Stimulated activated CD4-positive, alpha-beta T cell treated with anti-CD3 and anti-CD28 coated beads, TNF-alpha, amount 100 ng/mL, for 24 hours (primary cell): Measurements from ENCODE around the gene NPW.
"Not testable (repeated sequence)": the region's sequence is repeated elsewhere in the genome, so short reads cannot be mapped to it uniquely, and the experiment has no call there.

Source experiments
- DNase-seq, 3 experiments: peaks; one replicate each; pipeline ENCODE4 v3.0.0-alpha.2; 2020; ENCODE audit warnings: low read depth in 3 of 3

NPW gene

DNA sequence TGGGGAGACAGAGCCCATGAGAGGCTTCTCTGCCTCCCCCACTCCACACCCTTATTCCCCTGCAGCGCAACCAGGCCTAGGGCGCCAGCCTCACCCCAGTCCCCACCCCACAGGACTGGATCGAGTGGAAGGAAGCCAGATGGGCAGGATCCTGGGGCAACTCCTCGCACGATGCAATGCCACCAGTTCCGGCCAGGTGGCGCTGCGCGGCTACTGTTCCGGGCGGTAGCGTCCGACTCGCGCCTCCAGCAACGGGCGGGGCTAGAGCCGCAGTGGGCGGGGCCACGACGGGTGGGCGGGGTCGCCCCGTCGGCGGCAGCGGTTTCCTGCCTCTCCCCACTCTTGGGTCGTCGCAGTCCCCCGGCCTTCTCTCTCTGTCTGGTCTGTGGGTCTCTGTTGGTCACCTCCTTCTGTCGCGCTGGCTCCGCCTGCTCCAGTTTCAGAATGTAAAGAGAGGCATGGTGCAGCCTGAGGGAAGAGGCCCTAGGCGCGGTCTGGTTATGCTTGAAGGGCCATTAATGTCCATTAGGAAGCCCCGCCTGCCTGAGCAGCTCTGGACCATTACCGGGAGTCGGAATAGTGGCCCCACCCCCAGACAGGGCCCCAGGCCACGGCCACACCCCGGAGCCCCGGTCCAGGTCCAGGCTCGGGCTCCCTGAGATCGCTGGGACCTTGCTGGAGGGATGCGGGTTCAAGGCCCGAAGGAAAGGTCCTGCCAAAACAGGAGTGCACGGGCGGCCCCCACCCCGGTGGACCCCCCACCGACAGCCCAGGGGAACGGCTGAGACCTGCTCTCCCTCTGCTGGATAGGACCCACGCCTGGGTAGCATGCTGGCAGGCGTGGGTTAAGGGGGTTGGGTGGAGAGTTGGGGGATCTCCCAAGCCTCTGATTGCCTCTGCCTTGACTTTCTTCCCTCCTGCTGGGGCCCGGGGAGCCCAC is 3.8 kb downstream of the NPW start:
- peak; percentile 90 to 95 (median 92) for DNase-seq

DNA sequence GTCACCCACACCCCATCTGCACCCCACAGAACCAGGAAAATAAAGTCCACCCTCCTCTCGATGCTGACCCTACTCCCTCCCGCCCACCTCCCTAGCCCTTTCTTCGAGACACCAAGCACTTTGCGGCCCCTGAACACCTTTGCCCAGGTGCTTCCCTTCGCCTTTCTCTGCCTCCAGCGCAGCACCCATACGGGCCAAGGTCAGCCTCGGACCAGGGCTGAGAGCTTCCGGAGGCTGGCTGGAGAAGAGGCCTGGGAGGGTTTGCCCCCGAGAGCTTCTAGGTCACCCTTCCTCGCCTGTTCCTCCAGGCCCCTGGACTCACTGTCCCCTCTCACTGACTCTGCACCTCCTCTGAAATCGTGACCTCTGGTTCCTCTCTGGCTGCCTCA is 4.4 kb downstream of the NPW start:
- no peak for DNase-seq

DNA sequence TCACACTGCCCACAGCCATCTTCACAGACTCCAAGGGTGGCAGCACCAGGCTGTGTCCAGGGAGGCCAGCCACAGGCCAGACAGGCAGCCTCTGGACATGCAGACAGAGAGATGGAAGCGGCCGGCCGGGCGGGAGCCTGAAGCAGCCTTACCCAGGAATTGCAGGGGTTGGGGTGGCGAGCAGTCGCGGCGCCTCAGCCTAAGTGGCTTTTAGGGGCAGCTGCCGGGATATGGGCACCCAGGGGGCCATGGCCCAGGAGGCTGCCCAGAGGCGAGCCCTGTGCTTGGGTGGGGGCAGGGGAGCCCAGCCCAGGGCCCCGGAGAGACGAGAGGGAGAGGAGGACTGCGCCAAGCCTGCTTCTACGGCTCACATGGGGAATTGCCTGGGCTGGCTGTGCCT is 5.7 kb downstream of the NPW start:
- no peak for DNase-seq

DNA sequence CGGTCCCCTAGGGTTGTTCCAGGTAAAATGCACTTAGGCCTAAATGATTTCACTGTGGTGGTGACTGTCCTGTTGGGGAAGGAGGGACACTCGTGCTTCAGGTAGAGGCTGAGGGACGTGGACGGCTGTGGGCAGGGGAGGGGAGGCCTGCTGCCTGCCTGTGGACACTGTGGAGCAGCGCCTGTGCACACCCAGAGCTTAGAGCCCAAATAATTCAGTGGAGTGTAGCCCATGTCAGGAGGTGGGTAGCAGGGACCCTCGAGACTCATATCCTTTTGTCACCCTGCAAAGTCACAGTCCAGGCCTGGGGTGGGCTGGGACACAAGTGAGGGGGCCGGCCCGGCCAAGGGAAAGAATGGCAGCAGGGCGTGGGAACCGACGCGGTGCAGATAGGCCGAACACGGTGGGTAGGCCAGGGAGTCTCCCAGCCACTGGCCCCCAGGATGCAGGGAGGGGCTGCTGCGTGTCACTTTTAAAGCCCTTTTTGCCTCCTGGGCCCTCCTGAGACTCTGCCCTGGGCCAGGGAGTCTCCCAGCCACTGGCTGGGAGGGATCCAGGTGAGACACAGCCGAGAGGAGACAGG is 6.4 kb downstream of the NPW start:
- no peak for DNase-seq

DNA sequence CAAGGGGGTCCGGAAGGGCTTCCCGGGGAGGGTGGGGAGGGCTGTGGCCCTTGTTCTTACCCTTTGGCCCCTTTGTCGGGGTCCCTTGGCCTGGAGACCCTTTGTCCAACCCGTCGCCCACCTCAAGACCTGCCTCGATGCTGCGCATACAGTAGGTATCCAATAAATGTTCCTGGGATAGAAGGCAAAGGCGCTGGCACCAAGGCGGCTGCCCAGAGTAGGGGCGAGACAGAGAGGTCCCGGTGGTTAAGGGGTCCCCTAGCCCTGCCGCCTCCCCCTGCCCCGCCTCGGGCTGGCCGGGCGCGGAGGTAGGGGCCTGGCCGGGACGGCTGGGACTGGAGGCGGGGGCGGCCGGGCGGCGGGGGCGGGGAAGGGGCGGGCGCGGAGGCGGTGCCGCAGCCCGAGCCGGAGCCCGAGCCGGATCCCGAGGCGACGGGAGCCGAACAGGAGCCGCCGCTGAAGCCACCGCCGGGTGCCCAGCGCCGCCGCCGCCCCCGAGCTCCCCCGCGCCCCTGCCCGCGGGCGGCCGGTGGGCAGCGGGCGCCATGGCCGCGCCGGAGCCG is 7.0 kb downstream of the NPW start, which contains the start of gene NHERF2:
TSS of gene NHERF2 (plus strand) at position 442 of the 563 bp plus-strand sequence. CDS start at position 546, 104 bp downstream.
- no peak for DNase-seq

DNA sequence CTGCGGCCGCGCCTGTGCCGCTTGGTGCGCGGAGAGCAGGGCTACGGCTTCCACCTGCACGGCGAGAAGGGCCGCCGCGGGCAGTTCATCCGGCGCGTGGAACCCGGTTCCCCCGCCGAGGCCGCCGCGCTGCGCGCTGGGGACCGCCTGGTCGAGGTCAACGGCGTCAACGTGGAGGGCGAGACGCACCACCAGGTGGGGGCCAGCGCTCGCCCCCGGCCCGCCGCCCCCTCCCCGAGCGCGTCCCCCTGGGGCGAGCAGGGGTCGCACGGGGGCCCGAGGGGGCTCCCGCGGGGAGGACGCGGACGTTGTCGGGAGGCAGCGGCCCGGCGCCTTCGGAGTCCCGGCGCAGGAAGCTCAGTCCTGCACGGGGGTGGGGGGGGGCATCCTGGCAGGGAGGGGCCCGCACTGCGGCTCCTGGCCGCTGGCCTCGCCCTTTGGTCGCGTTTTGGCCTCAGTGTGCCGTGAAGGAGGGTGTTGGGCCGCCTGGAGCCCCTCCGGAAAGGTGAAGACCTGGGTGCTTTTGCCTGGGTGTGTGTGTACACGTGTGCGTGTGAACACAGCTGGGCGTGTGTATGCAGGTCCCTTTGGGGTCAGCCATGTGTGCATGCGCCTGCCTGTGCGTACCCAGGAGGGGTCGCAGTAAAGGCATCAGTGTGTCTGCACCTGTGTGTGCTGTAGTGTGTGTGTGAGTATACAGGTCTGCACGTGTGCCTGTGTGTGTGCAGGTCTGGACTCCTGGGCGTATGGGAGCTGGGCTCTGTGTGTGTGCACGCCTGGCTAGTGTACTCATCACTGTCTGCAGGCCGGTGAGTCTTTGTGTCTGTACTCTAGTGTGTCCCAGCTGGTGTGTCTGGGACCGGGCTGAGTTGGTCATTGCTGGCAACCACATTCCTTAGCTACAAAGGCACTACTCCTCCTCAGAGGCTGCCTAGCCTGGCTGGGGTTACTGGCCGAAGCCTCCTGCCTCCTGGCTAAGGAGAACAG is 7.7 kb downstream of the NPW start:
- DNase-seq, result no peak

DNA sequence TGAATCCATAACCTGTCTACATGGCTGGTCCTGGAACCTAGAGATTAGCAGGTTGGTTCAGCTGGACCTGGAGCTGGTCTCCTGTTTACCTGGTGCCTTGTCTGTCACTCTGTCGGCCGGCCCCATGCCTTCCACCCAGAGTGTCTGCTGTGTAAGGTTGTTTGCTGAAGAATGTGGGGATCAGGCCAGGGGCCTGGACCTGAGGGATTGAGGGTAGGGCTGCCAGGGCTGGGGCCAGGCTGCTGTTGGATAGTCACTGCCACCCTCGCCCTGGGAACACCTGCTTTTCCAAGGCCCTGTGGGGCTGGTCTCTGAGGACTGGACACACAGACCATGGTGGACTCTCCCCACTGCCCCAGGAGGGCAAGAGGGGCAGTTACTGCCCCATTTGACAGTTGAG is 8.6 kb downstream of the NPW start:
- DNase-seq, result no peak

DNA sequence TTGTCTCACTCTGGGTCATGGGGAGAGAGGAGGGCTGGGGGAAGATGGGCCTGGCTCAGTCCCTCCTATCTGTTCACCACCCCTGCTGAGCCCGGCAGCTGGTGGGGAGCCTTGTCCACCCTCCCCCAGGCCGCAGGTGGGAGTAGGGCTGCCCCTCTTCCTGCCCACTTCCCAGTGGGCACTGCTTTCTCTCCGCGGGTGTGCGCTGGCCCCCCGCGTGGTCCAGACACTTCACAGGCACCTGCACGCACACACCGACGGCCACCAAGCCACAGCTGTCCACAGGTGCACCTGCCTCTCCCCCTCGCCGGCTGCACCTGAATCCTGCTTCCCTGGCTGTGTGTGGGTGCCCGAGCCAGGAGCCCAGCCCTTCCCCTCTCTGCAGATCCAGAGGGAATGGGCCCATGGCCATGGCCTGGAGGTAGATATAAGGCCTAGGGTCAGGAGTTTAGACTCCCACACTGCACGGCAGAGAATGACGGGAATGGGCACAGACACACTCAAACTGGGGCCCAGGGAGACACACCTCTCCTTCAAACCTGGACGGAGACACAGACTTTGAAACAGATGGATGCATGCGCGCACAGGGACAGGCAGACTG is 9.1 kb downstream of the NPW start:
- no peak for DNase-seq

DNA sequence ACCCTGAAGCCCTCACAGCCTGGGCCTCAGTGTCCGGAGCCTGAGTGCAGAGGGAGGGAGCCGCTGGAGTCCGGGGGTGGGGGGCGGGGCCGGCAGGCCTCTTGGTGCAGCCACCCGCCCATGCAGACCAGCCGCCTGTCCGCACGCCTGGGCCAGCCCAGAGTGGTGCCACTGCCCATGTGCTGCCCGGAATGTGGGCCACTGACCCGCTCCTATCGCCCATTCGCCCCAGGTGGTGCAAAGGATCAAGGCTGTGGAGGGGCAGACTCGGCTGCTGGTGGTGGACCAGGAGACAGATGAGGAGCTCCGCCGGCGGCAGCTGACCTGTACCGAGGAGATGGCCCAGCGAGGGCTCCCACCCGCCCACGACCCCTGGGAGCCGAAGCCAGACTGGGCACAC is 9.8 kb downstream of the NPW start:
- DNase-seq, result no peak

DNA sequence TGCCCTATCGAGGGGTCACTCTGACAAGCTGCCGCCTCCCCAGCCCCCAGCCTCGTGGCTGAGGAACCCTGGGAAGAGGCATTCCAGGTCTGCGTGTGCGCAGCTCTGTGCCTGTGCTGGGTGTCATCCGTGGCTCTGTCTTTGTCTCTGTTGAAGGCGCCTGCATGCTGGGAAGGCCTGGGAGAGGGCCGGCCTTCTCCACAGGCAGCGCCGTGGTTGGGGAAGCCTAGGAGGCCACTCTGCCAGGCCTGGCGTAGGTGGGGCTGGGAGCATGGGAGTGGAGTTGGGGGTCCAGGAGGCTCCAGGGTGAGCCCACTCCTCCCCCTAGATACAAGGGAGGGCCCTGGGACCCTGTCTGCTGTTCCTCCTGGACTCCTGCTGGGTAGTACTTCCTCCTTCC is 10.5 kb downstream of the NPW start:
- no peak for DNase-seq

DNA sequence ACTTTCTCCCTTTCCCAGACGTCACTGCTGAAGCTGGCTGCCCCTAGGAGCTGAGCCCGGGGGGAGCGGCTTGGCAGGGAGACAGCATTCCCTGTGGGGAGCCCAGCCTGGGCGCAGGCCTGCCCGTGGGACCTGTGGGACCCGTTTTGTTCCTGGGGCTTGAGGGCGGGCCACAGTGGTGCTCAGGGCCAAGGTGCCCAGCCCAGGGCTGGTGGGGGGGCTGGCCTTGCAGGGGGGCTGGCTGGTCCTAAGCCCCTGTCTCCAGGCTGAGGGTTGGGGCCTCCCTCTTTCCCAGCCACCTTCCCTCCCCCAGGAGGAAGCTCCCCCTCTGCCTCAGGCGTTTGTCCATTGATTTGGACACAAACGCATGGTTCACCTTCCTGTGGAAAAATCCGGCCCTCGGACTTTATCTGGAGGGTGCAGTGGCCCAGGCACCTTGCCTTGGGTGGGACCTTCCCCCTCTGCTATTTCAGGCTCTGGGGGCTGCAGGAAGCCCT is 11.5 kb downstream of the NPW start:
- no peak for DNase-seq

DNA sequence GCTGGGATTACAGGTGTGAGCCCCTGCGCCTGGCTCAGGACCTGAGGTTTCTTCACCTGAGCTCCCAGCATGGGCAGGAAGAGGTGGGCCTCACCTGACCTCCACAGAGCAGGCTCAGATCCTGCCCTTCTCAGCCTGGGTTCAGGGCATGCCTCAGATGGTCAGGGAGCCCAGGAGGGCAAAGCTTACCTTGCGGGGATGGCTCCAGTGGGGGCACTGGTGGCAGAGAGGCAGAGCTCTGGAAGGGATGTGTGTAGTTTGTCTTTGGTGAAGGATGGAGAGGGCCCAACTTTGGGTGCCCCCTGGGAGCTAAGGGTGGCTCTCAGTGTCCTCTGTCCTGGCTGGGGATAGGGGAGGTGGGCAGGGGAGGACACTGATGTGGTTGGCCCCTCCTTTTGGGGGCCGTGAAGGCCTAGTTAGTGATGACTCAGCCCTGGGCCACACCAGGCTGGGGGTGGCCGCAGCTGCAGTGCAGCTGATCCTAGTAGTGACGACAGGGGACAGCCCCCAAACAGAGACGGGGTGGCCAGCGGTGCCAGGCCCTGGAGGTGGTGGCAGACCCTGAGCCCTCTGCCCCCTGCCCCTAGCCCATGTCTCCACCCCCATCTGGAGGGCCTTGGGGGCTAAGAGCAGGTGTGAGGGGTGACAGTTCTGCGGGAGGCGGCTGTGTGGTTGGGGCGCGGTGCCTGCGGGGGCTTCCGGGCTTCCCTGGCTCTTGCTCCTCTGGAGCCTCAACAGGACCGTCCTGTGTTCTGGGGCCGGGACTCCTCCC is 12.9 kb downstream of the NPW start:
- DNase-seq, result no peak

DNA sequence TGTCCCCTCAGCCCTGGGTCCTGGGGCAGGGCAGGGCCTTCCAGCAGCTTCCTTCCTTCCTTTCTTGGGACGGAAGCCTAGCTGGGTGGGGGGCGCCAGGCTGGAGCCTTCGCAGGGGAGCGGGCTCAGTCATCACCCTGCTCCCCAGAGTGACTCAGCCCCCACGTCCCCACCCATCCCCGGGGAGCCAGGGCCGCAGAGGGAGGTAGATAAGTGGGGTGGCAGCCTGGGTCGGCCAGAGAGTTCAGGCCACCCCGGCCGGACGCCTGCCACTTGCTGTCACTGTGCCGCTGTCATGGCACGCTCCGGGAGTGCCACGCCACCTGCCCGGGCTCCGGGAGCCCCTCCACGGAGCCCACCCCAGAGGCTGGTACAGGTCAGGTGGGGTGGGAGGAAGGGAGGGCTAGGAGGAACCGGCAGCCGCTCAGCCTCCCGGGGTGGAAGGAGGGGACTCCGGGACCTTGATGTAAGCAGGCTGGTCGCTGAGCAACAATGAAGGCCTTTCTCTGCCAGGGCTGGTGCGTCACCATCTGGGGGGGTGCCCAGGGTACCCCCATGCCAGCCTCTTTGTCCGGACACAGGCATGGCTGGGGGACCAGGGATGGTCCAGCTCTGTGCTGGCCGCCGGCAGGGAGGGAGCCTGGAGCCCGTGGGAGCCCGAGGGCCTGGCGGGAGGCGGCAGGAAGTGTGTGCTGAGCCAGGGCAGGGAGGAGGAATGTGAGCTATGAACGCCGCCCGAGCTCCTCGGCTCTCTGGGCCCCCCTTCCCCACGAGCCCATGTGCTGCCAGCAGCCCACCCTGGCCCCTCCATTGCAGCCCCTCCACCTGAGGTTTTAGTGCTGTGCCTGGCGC is 13.7 kb downstream of the NPW start:
- no peak for DNase-seq

DNA sequence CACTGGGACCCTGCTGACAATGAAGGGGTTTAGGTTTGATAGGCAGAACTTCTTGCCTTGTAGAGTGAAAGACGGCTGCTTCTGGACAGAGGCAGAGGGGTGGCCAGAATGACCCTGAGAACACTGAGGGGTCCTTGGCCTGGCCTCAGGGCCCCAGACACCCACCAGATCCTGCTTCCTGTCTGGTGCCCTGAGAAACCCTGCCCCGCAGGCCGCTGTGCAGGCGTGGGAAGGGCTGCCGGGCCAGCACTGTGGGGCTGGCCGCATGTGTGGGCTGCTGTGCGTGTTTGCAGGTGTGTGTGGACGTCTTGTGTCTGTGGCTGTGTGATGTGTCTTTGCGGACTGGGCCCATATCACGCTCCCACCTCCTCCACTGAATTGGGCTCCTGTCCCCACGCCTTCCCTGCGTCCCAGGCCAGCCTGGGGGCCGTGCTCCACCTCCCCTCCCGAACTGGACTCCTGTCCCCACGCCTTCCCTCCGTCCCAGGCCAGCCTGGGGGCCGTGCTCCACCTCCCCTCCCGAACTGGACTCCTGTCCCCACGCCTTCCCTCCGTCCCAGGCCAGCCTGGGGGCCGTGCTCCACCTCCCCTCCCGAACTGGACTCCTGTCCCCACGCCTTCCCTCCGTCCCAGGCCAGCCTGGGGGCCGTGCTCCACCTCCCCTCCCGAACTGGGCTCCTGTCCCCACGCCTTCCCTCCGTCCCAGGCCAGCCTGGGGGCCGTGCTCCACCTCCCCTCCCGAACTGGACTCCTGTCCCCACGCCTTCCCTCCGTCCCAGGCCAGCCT is 14.5 kb downstream of the NPW start:
- not testable (repeated sequence) for DNase-seq

DNA sequence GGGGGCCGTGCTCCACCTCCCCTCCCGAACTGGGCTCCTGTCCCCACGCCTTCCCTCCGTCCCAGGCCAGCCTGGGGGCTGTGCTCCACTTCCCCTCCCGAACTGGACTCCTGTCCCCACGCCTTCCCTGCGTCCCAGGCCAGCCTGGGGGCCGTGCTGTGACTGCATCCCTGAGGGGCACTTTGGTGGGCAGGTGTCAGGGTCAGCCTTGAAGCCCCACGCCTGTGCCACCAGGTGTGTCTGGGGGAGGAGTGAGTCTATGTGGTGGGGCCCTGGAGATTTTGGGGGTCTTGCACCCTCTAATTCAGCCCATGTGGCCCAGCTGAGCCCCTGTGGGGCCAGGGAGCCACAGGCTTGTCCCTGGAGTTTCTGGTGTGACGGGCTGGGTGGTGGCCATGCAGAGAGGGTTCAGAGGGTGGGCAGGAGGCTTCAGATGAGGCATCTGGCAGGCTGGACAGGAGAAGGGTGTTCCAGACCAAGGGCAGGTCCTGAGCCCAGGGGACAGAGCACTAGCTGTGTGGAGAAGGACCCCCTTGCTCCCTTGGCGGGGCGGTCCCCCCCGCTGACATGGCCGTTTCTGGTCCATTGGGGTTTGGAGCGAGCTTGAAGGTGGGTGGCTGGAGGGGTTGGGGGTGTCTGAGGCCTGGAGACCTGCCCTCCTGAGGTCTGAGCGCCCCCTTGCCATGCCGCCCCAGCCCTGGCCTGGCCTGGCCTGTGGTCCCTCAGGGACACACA is 15.3 kb downstream of the NPW start:
- no peak for DNase-seq

DNA sequence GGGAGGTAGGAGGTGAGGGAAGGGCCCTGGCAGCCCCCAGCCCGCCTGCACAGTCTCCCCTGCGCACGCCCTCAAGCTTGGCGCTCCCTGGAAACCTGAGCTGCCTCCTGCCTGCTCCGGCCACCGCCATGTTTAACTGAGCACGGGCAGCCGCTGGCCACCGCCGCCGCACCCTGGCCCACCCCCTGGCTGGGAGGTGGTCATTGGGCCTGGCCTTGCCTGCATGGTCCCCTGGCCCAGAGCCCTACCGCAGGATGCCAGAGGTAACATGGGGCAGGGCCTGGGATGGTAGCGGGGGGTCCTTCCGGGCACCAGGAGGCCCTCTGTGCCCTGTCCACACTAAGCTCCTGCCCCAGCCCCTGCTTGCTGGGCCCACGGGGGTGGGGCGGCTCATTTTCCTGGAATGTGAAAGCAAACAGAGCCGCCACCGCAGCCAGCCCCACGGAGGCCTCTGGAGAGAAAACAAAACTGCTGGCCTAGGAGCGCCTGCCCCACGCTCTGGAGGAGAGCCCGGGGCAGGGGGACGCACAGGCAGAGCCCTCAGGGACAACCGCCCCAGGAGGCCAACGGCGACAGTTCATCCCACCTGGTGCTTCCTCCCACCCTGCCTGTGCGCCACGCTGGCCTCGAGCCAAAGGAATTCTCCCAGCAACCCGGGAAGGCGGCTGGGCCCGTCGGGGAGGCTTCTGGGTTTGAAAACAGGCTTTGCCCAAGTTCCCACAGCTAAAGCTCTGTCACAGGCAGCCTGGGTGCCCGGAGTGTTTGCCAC is 16.0 kb downstream of the NPW start:
- DNase-seq, result no peak
